A549 (cell line): Measurements from ENCODE around the gene TPO. TPM values are rescaled to one million over a fixed set of nuclear protein-coding genes. Genes with fewer than 3 reads are reported as not detected.

Experiments
- ATAC-seq, 2 experiments: fragments of 200-7000 bp in 1 of 2; fragments of >200 bp in 1 of 2; cut with Nextera tagmentation in 1 of 2; cut with Tn5 transposase in 1 of 2; 3 replicates each; pipeline versions ENCODE4 v1.8.0 to v1.9.1; 2018 to 2020; ENCODE audit warnings: mild to moderate bottlenecking in 1 of 2, moderate library complexity in 1 of 2
- CTCF ChIA-PET: fragments of 300-600 bp; sonication (Branson Sonifier 250); formaldehyde crosslinking; extraction: SDS; loops from one replicate; lab custom pipeline; 2021; ENCODE audit warnings: antibody characterized with exemption, inconsistent platforms; lab: Yijun Ruan, JAX
- POLR2A ChIA-PET: fragments of 350-600 bp; formaldehyde crosslinking; extraction: SDS; loops from one replicate; lab custom pipeline; 2021; ENCODE audit warnings: antibody characterized with exemption, inconsistent platforms; lab: Yijun Ruan, JAX
- DNase-seq, 2 experiments: peaks; one replicate each; pipeline versions ENCODE4 v3.0.0 to v3.0.0-alpha.2; 2011 to 2016; ENCODE audit warnings: low read depth in 1 of 2, low spot score in 1 of 2
- FAIRE-seq: peaks from 2 replicates; lab custom pipeline; 2011; peaks lifted over from hg19 to GRCh38; lab: Jason Lieb, UNC
- H3K27ac ChIP-seq, 2 experiments: fragments of >200 bp; sonication (Bioruptor Twin); formaldehyde crosslinking; 3 replicates each; pipeline ENCODE4 v1.5.1; 2016 to 2017
- H3K4me1 ChIP-seq: fragments of >200 bp; sonication (Bioruptor Twin); formaldehyde crosslinking; 3 replicates; pipeline ENCODE4 v1.6.1; 2016
- H3K4me2 ChIP-seq: fragments of >200 bp; sonication (Bioruptor Twin); formaldehyde crosslinking; 3 replicates; pipeline ENCODE4 v1.6.1; 2016
- H3K4me3 ChIP-seq: fragments of >200 bp; sonication (Bioruptor Twin); formaldehyde crosslinking; 3 replicates; pipeline ENCODE4 v1.5.1; 2016
- H3K9me3 ChIP-seq: fragments of >200 bp; sonication (Bioruptor Twin); formaldehyde crosslinking; 3 replicates; pipeline ENCODE4 v1.6.1; 2016
- CTCF ChIP-seq: fragments of >200 bp; sonication (Bioruptor Twin); formaldehyde crosslinking; IDR thresholded peaks from 3 replicates; pipeline ENCODE4 v1.5.1; 2016
- ESRRA ChIP-seq: fragments of 150-350 bp; IDR thresholded peaks from 2 replicates; pipeline ENCODE4 v1.6.1; 2014; ENCODE audit warnings: mild to moderate bottlenecking, low read length, borderline replicate concordance
- FOSB ChIP-seq: fragments of 250-450 bp; sonication (Bioruptor Pico); IDR thresholded peaks from 2 replicates; pipeline ENCODE4 v1.5.0; 2020; ENCODE audit warnings: mild to moderate bottlenecking, moderate library complexity
- FOSL2 ChIP-seq, 2 experiments: fragments of 450-650 bp in 1 of 2; fragments of >200 bp in 1 of 2; sonication (Bioruptor Twin) in 1 of 2; formaldehyde crosslinking; IDR thresholded peaks; 2 replicates each; pipeline versions ENCODE4 v1.5.0 to v1.6.1; 2016 to 2020; ENCODE audit warnings: mild to moderate bottlenecking in 1 of 2, moderate library complexity in 1 of 2
- GATA3 ChIP-seq: IDR thresholded peaks from 2 replicates; pipeline ENCODE4 v1.6.1; 2012; ENCODE audit warnings: borderline replicate concordance
- HOXA7 ChIP-seq: fragments of 250-450 bp; sonication (Bioruptor Pico); IDR thresholded peaks from 2 replicates; pipeline ENCODE4 v1.5.0; 2020; ENCODE audit warnings: mild to moderate bottlenecking, moderate library complexity
- JUN ChIP-seq, 2 experiments: fragments of >200 bp; sonication (Bioruptor Twin); formaldehyde crosslinking; IDR thresholded peaks; 2 replicates in 1 of 2; 3 replicates in 1 of 2; pipeline ENCODE4 v1.6.1; 2016 to 2017
- JUNB ChIP-seq: fragments of >200 bp; sonication (Bioruptor Twin); formaldehyde crosslinking; IDR thresholded peaks from 2 replicates; pipeline ENCODE4 v1.6.1; 2016
- KDM1A ChIP-seq: fragments of 200-600 bp; sonication (generic); IDR thresholded peaks from 2 replicates; pipeline ENCODE4 v1.6.1; 2016; ENCODE audit warnings: low read depth, mild to moderate bottlenecking
- MAFK ChIP-seq: fragments of 450-650 bp; IDR thresholded peaks from 2 replicates; pipeline ENCODE4 v1.6.1; 2014; ENCODE audit not compliant: partially characterized antibody
- MAX ChIP-seq: IDR thresholded peaks from 2 replicates; pipeline ENCODE4 v1.6.1; 2012
- NFE2L2 ChIP-seq: fragments of 150-350 bp; conservative IDR thresholded peaks from 2 replicates; pipeline ENCODE4 v1.6.1; 2014; ENCODE audit warnings: low read length
- NPAS2 ChIP-seq: fragments of 250-450 bp; sonication (Bioruptor Pico); IDR thresholded peaks from 2 replicates; pipeline ENCODE4 v1.8.0; 2022; ENCODE audit warnings: mild to moderate bottlenecking, moderate library complexity, borderline replicate concordance
- PBX3 ChIP-seq: IDR thresholded peaks from 2 replicates; pipeline ENCODE4 v1.6.1; 2012
- PHF8 ChIP-seq: fragments of 200-600 bp; sonication (generic); IDR thresholded peaks from 2 replicates; pipeline ENCODE4 v1.6.1; 2016; ENCODE audit warnings: low read depth, mild to moderate bottlenecking, antibody characterized with exemption, moderate library complexity, borderline replicate concordance
- POLR2AphosphoS2 ChIP-seq: conservative IDR thresholded peaks from 2 replicates; pipeline ENCODE4 v1.6.1; 2012; ENCODE audit warnings: low read length, improper control_type of control experiment, inconsistent platforms
- RAD21 ChIP-seq, 2 experiments: fragments of >200 bp in 1 of 2; sonication (Bioruptor Twin) in 1 of 2; formaldehyde crosslinking in 1 of 2; IDR thresholded peaks in 1 of 2; conservative IDR thresholded peaks in 1 of 2; 2 replicates in 1 of 2; 3 replicates in 1 of 2; pipeline ENCODE4 v1.6.1; 2012 to 2018; ENCODE audit warnings: inconsistent platforms in 1 of 2
- RNF2 ChIP-seq: fragments of 200-600 bp; sonication (generic); IDR thresholded peaks from 2 replicates; pipeline ENCODE4 v1.6.1; 2016; ENCODE audit warnings: low read depth, mild to moderate bottlenecking, antibody characterized with exemption, moderate library complexity, borderline replicate concordance
- SMC3 ChIP-seq: fragments of >200 bp; sonication (Bioruptor Twin); formaldehyde crosslinking; IDR thresholded peaks from 3 replicates; pipeline ENCODE4 v1.6.1; 2018; ENCODE audit warnings: inconsistent platforms
- SREBF2 ChIP-seq: fragments of 450-650 bp; IDR thresholded peaks from 2 replicates; pipeline ENCODE4 v1.6.1; 2014; ENCODE audit warnings: mild to moderate bottlenecking, moderate library complexity
- TFCP2L1 ChIP-seq: fragments of 250-450 bp; sonication (Bioruptor Pico); IDR thresholded peaks from 2 replicates; pipeline ENCODE4 v1.5.0; 2021; ENCODE audit warnings: mild to moderate bottlenecking
- TP53 ChIP-seq: fragments of 250-450 bp; sonication (Bioruptor Pico); IDR thresholded peaks from 2 replicates; pipeline ENCODE4 v1.5.0; 2021; ENCODE audit warnings: mild to moderate bottlenecking, moderate library complexity
- WGBS: methylation state at CpG from one replicate; pipeline ENCODE4 v1.1.6; 2017; ENCODE audit errors: missing lambda C conversion rate; 5-methylcytosine and 5-hydroxymethylcytosine counted together
- polyA plus RNA-seq, 4 experiments: library from polyadenylated mRNA; depleted of rRNA in 3 of 4; stranded (reverse); fragments of >200 nt; fragmentation: RNase III in 1 of 4; extraction: RNeasy Plus Mini Kit Qiagen cat#74134 plus additional on column Dnase treatment in 1 of 4; gene quantifications; 2 replicates in 3 of 4; 3 replicates in 1 of 4; pipeline ENCODE4 v1.2.3, GENCODE V29; 2011 to 2017
- TF ChIP-seq, protein P1 (sequence below): fragments of 250-450 bp; sonication (Bioruptor Pico); IDR thresholded peaks from 2 replicates; pipeline ENCODE4 v1.5.0; 2020; ENCODE audit warnings: low read depth, mild to moderate bottlenecking, moderate library complexity
- TF ChIP-seq, protein P2 (sequence below): fragments of >200 bp; sonication (Bioruptor Twin); formaldehyde crosslinking; IDR thresholded peaks from 2 replicates; pipeline ENCODE4 v1.6.1; 2016

The TPO gene
- polyA plus RNA-seq, 2 of the 4 experiments (the other 2 are of a cell fraction): 0.05 TPM; not detected in 1

DNA sequence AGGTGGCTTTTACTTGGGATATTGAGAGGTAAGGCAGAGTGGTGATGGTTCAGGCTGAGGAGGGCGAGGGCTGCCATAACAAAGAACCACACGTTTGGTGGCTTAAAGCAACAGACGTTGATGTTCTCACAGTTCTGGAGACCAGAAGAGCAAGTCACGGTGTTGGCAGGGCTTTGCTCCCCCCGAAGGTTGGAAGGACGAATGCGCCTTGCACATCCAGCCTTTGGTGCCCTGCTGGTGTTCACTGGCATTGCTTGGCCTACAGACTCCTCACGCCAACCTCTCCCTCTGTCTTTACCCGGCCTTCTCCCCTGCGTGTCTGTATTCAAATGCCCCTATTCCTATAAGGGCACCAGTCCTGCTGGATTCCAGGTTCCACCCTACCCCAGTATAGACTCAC, 125.4 kb downstream of the TPO start:
- ChIA-PET CTCF (no interaction called here), POLR2A (no interaction called here)
- Histone ChIP-seq H3K4me2 (no peak overlapping the region), H3K4me1 (no peaks in the 10 kb centered on the region)
- 19% methylated on average over 10 of the region's 10 CpGs for WGBS
- FAIRE-seq (no peak), ATAC-seq (peak; percentile 82 to 97)
- TF ChIP-seq PHF8: no peak
- no peak for TF ChIP-seq SREBF2
- no peak for TF ChIP-seq MAFK
- TF ChIP-seq RAD21 (conservative IDR thresholded peaks at IDR 0.05 in 1 of 2, IDR thresholded peaks at IDR 0.05 in 1 of 2): peak in 1 of 2 experiments; percentile 12; a peak in 1 of 5 replicates
- TF ChIP-seq FOSL2 (IDR thresholded peaks at IDR 0.05): no peak
- TF ChIP-seq FOSL2 (CRISPR knock-in tag; IDR thresholded peaks at IDR 0.05): no peak
- TF ChIP-seq, all 56 proteins: peak for 1
- Histone ChIP-seq H3K9me3 (no peaks in the 10 kb centered on the region), H3K27ac (no peak overlapping the region), H3K4me3 (no peak overlapping the region)
- DNase-seq: peak; percentile 53 to 71

DNA sequence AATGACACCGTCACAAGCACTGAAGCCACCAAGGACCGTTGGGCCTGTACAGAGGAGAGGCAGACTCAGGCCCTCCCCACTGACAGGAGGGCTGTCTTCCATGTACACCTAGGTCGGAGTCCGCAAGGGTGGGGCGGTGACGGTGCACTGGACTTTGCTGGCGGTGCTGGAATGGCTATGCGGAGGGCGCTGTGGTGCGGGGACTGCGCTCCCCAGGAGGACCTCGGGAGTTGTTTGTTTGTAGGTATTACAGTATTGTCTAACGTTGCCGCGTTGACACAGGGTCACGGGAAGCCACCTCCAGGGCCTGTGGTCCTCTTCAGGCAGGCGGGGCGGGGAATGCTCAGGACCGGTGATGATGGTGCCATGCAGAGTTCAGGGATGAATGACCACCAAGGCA, 126.2 kb downstream of the TPO start:
- POLR2A ChIA-PET: no interaction called here
- Histone ChIP-seq H3K4me3 (no peak overlapping the region), H3K27ac (no peak overlapping the region), H3K9me3 (no peaks in the 10 kb centered on the region), H3K4me1 (no peaks in the 10 kb centered on the region), H3K4me2 (no peak overlapping the region)
- ATAC-seq: no peak
- no peak for FAIRE-seq
- 81% methylated on average over 18 of the region's 19 CpGs for WGBS
- TF ChIP-seq TP53 (CRISPR knock-in tag): no peak
- TF ChIP-seq TFCP2L1 (CRISPR knock-in tag): no peak
- TF ChIP-seq RNF2: no peak
- TF ChIP-seq JUNB: no peak
- TF ChIP-seq NPAS2 (CRISPR knock-in tag): no peak
- no peak for DNase-seq
- CTCF ChIA-PET: no interaction called here

GRCh38 chr2:1539973-1540372, 126.7 kb downstream of the TPO start:
- ATAC-seq (no peak), DNase-seq (no peak), FAIRE-seq (no peak)
- Histone ChIP-seq H3K4me2 (no peak overlapping the region), H3K9me3 (no peaks in the 10 kb centered on the region), H3K4me1 (no peaks in the 10 kb centered on the region), H3K27ac (no peak overlapping the region), H3K4me3 (no peak overlapping the region)
- ChIA-PET CTCF (interaction anchor here (2.6 kb wide), 1 partner anchor 11 kb away, joined by 9 read pairs; no protein-coding TSS in a partner anchor), POLR2A (no interaction called here)
- 67% methylated on average over 13 of the region's 13 CpGs for WGBS
- no peak for TF ChIP-seq HOXA7
- no peak for TF ChIP-seq POLR2AphosphoS2

- no peak overlapping the region for H3K4me3 ChIP-seq
- DNase-seq (no peak), FAIRE-seq (no peak), ATAC-seq (no peak)
- H3K4me2 ChIP-seq: no peak overlapping the region
- no peaks in the 10 kb centered on the region for H3K9me3 ChIP-seq
- CTCF ChIA-PET: interaction anchor here (2.6 kb wide), 1 partner anchor 10 kb away, joined by 9 read pairs; no protein-coding TSS in a partner anchor
- 59% methylated on average over 25 of the region's 25 CpGs for WGBS
- H3K27ac ChIP-seq: no peak overlapping the region
- no peaks in the 10 kb centered on the region for H3K4me1 ChIP-seq
- TF ChIP-seq NFE2L2 (no peak), FOSB (CRISPR knock-in tag) (no peak), GATA3 (no peak), MAFK (no peak), CTCF (no peak), ESRRA (no peak), PBX3 (no peak), SMC3 (no peak), KDM1A (no peak), MAX (no peak), JUN (IDR thresholded peaks at IDR 0.05) (no peak)
- TF ChIP-seq, protein P1, sequence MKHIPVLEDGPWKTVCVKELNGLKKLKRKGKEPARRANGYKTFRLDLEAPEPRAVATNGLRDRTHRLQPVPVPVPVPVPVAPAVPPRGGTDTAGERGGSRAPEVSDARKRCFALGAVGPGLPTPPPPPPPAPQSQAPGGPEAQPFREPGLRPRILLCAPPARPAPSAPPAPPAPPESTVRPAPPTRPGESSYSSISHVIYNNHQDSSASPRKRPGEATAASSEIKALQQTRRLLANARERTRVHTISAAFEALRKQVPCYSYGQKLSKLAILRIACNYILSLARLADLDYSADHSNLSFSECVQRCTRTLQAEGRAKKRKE (CRISPR knock-in tag): no peak
- TF ChIP-seq, protein P2, sequence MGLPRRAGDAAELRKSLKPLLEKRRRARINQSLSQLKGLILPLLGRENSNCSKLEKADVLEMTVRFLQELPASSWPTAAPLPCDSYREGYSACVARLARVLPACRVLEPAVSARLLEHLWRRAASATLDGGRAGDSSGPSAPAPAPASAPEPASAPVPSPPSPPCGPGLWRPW: no peak
- POLR2A ChIA-PET: no interaction called here
Measured at GRCh38 chr2:1540481-1540880, 127.2 kb downstream of the TPO start.
